ENCODE results near the gene ZDHHC5. TPM values are rescaled to one million over a fixed set of nuclear protein-coding genes. Genes with fewer than 3 reads are reported as not detected.

The ZDHHC5 gene
- total and polyA plus RNA-seq, 2 of the 13 experiments (the other 11 are each of a cell fraction or from before 2014, with no cell fraction given) = 26.6 to 34.0 TPM

DNA sequence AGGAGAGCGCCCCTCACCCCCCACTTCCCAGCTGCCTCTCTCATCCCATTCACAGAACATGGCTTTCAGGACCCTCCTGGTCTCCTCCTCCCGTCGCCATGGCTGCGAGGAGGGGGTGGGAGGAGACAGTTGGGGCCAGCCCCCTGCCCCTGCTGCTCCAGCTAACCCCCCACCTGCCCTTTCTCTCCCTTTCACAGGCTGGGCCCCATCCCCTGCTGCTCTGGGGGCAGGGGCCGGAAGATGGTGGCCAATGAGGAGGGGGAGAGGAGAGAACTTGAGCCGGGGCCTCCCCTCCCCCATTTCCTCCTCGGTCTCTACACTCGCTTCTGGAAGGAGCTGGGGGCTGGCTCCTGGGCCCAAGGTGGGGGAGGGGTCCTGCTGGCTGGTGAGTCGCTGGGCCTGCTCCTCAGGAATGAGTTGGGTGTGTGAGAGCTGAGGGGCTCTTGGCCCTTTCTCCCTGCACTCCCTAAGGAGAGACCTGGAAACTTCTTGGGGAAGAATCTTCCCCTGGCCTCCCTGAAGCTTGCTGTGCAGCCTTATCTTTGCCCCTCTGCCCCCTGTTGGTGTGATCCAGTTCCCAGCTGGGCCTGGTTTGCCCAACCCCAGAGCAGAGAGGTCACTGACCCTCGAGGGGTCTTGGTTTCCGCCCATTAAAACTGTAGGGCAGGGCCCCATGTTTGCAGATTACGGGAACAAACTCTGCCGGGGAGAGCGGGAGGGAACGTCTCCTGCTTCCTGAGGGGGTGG is 28.4 kb upstream of the ZDHHC5 start (continued):
- TF ChIP-seq, protein P1, sequence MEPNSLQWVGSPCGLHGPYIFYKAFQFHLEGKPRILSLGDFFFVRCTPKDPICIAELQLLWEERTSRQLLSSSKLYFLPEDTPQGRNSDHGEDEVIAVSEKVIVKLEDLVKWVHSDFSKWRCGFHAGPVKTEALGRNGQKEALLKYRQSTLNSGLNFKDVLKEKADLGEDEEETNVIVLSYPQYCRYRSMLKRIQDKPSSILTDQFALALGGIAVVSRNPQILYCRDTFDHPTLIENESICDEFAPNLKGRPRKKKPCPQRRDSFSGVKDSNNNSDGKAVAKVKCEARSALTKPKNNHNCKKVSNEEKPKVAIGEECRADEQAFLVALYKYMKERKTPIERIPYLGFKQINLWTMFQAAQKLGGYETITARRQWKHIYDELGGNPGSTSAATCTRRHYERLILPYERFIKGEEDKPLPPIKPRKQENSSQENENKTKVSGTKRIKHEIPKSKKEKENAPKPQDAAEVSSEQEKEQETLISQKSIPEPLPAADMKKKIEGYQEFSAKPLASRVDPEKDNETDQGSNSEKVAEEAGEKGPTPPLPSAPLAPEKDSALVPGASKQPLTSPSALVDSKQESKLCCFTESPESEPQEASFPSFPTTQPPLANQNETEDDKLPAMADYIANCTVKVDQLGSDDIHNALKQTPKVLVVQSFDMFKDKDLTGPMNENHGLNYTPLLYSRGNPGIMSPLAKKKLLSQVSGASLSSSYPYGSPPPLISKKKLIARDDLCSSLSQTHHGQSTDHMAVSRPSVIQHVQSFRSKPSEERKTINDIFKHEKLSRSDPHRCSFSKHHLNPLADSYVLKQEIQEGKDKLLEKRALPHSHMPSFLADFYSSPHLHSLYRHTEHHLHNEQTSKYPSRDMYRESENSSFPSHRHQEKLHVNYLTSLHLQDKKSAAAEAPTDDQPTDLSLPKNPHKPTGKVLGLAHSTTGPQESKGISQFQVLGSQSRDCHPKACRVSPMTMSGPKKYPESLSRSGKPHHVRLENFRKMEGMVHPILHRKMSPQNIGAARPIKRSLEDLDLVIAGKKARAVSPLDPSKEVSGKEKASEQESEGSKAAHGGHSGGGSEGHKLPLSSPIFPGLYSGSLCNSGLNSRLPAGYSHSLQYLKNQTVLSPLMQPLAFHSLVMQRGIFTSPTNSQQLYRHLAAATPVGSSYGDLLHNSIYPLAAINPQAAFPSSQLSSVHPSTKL (CRISPR knock-in tag; IDR thresholded peaks at IDR 0.05) = peak; percentile 56; the same call in 1 of the 2 replicates
- TF ChIP-seq ZZZ3 (CRISPR knock-in tag; IDR thresholded peaks at IDR 0.05; ENCODE audit: borderline replicate concordance) (no peak), SNAI1 (CRISPR knock-in tag; IDR thresholded peaks at IDR 0.05; ENCODE audit: borderline replicate concordance) (no peak), NFE2 (CRISPR knock-in tag; IDR thresholded peaks at IDR 0.05) (no peak), RFX1 (IDR thresholded peaks at IDR 0.05) (no peak), ISL2 (CRISPR knock-in tag; IDR thresholded peaks at IDR 0.05) (peak; percentile 60), ZNF331 (CRISPR knock-in tag; IDR thresholded peaks at IDR 0.05) (no peak; the same call in 1 of the 2 replicates), ZBTB7A (CRISPR knock-in tag; IDR thresholded peaks at IDR 0.05) (0 out of 2 replicates have a peak, but pooled peaks have one; percentile 26), KMT2A (CRISPR knock-in tag; IDR thresholded peaks at IDR 0.05) (no peak), ZNF678 (CRISPR knock-in tag; IDR thresholded peaks at IDR 0.05) (no peak)
- TF ChIP-seq, protein P2, sequence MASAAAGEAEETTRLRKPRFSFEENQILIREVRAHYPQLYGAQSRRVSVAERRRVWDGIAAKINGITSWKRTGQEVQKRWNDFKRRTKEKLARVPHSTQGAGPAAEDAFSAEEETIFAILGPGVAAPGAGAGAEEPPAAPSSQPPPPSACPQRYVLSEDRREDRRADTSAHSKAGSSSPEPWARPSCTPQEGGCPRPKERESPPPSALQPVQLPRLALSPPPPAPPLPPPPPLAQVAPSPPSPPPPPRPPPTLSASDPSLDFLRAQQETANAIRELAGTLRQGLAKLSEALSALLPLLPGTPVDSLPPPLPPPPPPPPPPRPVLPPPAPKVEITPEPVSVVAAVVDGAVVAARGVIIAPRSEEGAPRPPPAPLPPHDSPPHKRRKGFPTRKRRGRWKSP (CRISPR knock-in tag; IDR thresholded peaks at IDR 0.05) = 0 out of 2 replicates have a peak, but pooled peaks have one; percentile 37
- TF ChIP-seq, protein P3, sequence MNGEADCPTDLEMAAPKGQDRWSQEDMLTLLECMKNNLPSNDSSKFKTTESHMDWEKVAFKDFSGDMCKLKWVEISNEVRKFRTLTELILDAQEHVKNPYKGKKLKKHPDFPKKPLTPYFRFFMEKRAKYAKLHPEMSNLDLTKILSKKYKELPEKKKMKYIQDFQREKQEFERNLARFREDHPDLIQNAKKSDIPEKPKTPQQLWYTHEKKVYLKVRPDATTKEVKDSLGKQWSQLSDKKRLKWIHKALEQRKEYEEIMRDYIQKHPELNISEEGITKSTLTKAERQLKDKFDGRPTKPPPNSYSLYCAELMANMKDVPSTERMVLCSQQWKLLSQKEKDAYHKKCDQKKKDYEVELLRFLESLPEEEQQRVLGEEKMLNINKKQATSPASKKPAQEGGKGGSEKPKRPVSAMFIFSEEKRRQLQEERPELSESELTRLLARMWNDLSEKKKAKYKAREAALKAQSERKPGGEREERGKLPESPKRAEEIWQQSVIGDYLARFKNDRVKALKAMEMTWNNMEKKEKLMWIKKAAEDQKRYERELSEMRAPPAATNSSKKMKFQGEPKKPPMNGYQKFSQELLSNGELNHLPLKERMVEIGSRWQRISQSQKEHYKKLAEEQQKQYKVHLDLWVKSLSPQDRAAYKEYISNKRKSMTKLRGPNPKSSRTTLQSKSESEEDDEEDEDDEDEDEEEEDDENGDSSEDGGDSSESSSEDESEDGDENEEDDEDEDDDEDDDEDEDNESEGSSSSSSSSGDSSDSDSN (CRISPR knock-in tag; IDR thresholded peaks at IDR 0.05) = peak; percentile 26; the same call in 1 of the 2 replicates
- TF ChIP-seq, protein P4, sequence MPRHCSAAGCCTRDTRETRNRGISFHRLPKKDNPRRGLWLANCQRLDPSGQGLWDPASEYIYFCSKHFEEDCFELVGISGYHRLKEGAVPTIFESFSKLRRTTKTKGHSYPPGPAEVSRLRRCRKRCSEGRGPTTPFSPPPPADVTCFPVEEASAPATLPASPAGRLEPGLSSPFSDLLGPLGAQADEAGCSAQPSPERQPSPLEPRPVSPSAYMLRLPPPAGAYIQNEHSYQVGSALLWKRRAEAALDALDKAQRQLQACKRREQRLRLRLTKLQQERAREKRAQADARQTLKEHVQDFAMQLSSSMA (CRISPR knock-in tag; IDR thresholded peaks at IDR 0.05) = no peak
- TF ChIP-seq, protein P5, sequence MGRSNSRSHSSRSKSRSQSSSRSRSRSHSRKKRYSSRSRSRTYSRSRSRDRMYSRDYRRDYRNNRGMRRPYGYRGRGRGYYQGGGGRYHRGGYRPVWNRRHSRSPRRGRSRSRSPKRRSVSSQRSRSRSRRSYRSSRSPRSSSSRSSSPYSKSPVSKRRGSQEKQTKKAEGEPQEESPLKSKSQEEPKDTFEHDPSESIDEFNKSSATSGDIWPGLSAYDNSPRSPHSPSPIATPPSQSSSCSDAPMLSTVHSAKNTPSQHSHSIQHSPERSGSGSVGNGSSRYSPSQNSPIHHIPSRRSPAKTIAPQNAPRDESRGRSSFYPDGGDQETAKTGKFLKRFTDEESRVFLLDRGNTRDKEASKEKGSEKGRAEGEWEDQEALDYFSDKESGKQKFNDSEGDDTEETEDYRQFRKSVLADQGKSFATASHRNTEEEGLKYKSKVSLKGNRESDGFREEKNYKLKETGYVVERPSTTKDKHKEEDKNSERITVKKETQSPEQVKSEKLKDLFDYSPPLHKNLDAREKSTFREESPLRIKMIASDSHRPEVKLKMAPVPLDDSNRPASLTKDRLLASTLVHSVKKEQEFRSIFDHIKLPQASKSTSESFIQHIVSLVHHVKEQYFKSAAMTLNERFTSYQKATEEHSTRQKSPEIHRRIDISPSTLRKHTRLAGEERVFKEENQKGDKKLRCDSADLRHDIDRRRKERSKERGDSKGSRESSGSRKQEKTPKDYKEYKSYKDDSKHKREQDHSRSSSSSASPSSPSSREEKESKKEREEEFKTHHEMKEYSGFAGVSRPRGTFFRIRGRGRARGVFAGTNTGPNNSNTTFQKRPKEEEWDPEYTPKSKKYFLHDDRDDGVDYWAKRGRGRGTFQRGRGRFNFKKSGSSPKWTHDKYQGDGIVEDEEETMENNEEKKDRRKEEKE (IDR thresholded peaks at IDR 0.05) = no peak
